Kidney epithelial cell (primary cell): ENCODE results near the gene RHOBTB1. TPM values are rescaled to one million over a fixed set of nuclear protein-coding genes. Genes with fewer than 3 reads are reported as not detected.
"Not testable (repeated sequence)": the region's sequence is repeated elsewhere in the genome, so short reads cannot be mapped to it uniquely, and the experiment has no call there.

Experiments
- DNase-seq: peaks from one replicate; pipeline ENCODE4 v3.0.0-alpha.2; 2010; ENCODE audit warnings: low read depth
- H3K27me3 ChIP-seq: 2 replicates; pipeline ENCODE4 v1.6.0; 2011; ENCODE audit warnings: low read length; ENCODE audit not compliant: control insufficient read depth, insufficient read depth
- H3K36me3 ChIP-seq: 2 replicates; pipeline ENCODE4 v1.5.1; 2011; ENCODE audit warnings: low read length; ENCODE audit not compliant: control insufficient read depth, insufficient read depth
- H3K4me3 ChIP-seq: 2 replicates; pipeline ENCODE4 v1.5.1; 2011; ENCODE audit warnings: low read depth, mild to moderate bottlenecking, control low read depth, low read length
- total RNA-seq: library from RNA; depleted of rRNA; stranded (reverse); fragments of >200 nt; gene quantifications from 2 replicates; pipeline ENCODE4 v1.2.3, GENCODE V29; 2015
- TF ChIP-seq, protein P1 (sequence below): IDR thresholded peaks from 2 replicates; pipeline ENCODE4 v1.5.1; 2011; ENCODE audit warnings: mild to moderate bottlenecking, moderate library complexity, low read length, control low read depth, inconsistent platforms; ENCODE audit not compliant: insufficient read depth, poor library complexity, severe bottlenecking

The RHOBTB1 gene
- total RNA-seq, 1 donor from 2014 or later, result 21.3 TPM

DNA sequence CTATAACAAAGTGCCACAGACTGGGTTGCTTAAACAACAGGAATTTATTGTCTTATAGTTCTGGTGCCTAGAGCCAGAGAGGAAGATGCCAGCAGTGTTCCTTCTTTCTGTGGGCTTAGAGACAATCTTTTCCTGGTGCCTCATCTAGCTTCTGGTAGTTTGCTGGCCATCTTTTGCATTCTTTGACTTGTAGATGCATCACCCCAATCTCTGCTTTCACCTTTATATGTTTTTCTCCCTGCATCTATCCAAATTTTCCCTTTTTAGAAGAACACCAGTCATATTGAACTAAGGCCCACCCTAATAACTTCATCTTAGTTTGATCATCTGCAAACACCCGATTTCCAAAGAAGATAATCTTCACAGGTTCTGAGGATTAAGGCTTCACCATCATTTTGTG lies 98.9 kb downstream of the RHOBTB1 start:
- Histone ChIP-seq H3K27me3 (no peaks in the 10 kb centered on the region), H3K4me3 (no peak overlapping the region), H3K36me3 (no peaks in the 10 kb centered on the region)
- TF ChIP-seq, protein P1, sequence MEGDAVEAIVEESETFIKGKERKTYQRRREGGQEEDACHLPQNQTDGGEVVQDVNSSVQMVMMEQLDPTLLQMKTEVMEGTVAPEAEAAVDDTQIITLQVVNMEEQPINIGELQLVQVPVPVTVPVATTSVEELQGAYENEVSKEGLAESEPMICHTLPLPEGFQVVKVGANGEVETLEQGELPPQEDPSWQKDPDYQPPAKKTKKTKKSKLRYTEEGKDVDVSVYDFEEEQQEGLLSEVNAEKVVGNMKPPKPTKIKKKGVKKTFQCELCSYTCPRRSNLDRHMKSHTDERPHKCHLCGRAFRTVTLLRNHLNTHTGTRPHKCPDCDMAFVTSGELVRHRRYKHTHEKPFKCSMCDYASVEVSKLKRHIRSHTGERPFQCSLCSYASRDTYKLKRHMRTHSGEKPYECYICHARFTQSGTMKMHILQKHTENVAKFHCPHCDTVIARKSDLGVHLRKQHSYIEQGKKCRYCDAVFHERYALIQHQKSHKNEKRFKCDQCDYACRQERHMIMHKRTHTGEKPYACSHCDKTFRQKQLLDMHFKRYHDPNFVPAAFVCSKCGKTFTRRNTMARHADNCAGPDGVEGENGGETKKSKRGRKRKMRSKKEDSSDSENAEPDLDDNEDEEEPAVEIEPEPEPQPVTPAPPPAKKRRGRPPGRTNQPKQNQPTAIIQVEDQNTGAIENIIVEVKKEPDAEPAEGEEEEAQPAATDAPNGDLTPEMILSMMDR, result no peak
- DNase-seq, result no peak

DNA sequence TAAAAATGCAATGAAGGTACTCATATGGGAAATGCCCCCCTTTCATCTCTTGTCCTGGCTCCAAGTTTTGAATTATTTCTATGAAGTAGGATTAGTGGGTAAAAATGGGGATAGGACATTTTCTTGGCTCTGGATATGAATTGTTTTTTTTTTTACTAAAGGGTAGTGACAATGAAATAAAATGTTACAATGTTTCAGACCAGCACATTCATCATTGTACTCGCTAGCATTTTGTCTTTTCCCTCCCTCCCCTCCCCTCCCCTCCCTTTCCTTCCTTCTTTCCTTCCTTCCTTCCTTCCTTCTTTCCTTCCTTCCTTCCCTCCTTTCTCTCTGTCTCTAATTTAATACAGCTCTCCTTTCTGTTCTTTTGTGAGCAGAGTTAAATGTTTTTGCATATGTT lies 101.3 kb downstream of the RHOBTB1 start:
- TF ChIP-seq, protein P1, result no peak
- H3K36me3 ChIP-seq, result no peaks in the 10 kb centered on the region
- H3K4me3 ChIP-seq, result no peak overlapping the region
- H3K27me3 ChIP-seq, result no peaks in the 10 kb centered on the region
- DNase-seq, result no peak

DNA sequence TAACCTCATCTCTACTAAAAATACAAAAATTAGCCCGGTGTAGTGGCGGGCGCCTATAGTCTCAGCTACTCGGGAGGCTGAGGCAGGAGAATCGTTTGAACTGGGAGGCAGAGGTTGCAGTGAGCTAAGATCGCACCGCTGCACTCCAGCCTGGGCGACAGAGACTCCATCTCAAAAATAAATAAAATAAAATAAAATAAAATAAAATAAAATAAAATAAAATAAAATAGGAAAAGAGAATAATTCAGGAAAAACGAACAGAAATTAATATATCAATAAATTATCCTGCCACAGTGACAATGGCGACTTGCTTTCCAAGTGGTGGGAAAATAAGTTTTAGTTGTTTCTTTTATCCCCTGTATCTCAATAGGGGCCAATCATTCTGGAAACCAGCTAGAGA lies 102.8 kb downstream of the RHOBTB1 start:
- H3K27me3 ChIP-seq, H3K4me3 ChIP-seq, H3K36me3 ChIP-seq, DNase-seq: not testable (repeated sequence)

- no peaks in the 10 kb centered on the region for H3K27me3 ChIP-seq
- H3K36me3 ChIP-seq, result no peaks in the 10 kb centered on the region
- H3K4me3 ChIP-seq, result no peak overlapping the region
- TF ChIP-seq, protein P1, result no peak
- no peak for DNase-seq
Measured at GRCh38 chr10:60835049-60835448, 108.9 kb downstream of the RHOBTB1 start.

DNA sequence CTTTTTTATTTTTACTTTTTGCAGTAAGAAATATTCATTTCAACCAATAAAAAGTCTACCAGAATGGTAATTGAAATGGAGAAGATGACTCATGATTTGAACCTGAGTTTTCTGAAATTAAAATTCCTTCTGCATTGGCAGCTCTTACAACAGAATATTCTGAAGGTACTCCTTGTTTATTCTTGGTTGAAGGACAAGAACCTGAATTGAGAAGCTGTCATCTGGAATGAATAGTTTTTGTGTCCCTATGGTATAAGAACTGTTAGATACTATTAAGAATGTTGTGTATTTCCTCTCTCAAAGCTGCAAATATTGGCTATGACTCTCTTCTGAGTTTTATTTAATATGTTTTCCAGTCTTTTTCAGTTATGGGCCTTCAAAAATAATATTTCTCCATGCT lies 109.6 kb downstream of the RHOBTB1 start:
- TF ChIP-seq, protein P1, result no peak
- H3K27me3 ChIP-seq, result no peaks in the 10 kb centered on the region

DNA sequence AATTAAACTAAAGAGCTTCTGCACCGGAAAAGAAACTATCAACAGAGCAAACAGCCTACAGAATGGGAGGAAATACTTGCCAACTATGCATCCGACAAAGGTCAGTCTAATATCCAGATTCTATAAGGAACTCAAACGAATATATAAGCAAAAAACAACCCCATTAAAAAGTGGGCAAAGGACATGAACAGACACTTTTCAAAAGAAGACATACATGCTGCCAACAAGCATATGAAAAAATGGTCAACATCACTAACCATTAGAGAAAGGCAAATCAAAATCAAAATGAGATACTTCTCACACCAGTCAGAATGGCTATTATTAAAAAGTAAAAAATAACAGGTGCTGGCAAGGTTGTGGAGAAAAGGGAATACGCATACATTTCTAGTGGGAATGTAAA lies 111.8 kb downstream of the RHOBTB1 start:
- not testable (repeated sequence) for DNase-seq, H3K36me3 ChIP-seq, H3K4me3 ChIP-seq, H3K27me3 ChIP-seq

More for the DNA sequence above, 109.6 kb downstream of the RHOBTB1 start:
- Histone ChIP-seq H3K4me3 (no peak overlapping the region), H3K36me3 (no peaks in the 10 kb centered on the region)
- DNase-seq, result no peak

- TF ChIP-seq, protein P1, result no peak
- no peaks in the 10 kb centered on the region for H3K27me3 ChIP-seq
- DNase-seq, result no peak
- H3K36me3 ChIP-seq, result no peaks in the 10 kb centered on the region
- no peak overlapping the region for H3K4me3 ChIP-seq
Measured at GRCh38 chr10:60828489-60828852, 115.5 kb downstream of the RHOBTB1 start.
